GM21723 (cell line): ENCODE measurements around the gene BCAS4.
A peak's percentile ranks its signal among the peaks of the same experiment; 100 is the strongest.

ENCODE experiments used
- ATAC-seq: cut with Tn5 transposase; IDR thresholded peaks from one replicate; pipeline ENCODE4 v1.9.1; 2021; ENCODE audit warnings: mild to moderate bottlenecking, moderate library complexity; ENCODE audit not compliant: unreplicated experiment

Gene BCAS4

DNA sequence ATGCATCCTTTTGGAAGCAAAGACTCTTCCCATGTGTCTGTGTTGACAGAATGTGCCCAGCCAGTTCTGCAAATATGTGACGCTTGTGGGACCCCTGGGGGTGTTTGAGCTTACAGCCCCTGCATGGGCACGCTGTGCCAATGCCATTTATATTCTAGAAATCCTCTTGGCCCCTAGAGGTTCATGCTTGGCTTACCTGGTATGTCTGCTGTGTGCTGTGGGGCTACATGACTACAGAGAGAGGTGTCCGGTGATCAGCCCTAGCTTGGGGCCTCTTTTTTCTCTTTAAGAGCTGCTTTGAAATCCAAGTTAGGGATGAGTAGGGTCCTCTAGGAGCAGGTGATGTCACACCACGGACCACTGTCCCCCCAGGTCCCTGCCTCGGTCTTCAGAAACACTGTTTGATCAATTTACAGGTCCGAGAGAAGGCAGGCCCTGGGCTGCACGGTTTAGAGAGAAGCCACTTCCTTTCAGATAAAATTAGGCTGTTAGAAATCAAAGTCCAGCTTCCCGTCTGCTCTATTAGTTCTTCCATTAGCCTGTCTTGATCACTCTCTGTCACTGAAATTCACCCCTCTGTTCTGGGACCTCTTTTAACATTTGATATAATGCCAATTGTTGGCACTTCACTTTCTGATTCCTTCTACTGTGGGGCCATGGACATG is 26.5 kb downstream of the BCAS4 start:
- no peak for ATAC-seq

DNA sequence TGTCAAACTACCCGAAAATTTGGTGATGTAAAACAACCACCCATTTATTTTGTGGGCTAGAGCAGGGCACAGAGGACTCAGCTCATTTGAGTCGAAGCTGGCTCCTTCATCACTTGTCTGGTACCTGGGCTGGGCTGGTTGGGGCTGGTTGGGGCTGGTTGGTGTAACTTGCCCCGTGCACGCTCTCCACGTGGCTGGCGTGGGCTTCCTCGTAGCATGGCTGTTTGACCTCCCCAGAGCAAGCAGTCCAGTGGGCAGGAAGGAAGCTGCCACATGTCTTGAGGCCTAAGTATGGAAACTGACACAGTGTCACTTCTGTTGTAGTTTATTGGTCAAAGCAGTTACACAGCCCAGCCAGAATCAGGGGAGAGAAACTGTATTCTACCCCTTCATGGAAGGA is 27.1 kb downstream of the BCAS4 start:
- ATAC-seq: no peak

DNA sequence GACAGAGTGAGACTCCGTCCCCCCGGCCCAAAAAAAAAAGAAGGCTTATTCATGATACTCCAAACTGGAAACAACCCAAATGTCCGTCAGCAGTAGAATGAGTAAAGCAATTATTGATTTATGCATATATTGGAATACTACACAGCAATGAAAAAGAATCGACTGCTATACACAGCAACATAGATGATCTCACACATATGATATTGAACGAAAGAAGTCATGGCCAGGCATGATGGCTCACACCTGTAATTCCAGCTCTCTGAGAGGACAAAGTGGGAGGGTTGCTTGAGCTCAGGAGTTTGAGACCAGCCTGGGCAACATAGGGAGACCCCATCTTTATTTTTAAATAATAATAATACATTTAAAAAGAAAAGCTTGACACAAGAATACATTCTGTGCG is 28.5 kb downstream of the BCAS4 start:
- ATAC-seq: no peak

DNA sequence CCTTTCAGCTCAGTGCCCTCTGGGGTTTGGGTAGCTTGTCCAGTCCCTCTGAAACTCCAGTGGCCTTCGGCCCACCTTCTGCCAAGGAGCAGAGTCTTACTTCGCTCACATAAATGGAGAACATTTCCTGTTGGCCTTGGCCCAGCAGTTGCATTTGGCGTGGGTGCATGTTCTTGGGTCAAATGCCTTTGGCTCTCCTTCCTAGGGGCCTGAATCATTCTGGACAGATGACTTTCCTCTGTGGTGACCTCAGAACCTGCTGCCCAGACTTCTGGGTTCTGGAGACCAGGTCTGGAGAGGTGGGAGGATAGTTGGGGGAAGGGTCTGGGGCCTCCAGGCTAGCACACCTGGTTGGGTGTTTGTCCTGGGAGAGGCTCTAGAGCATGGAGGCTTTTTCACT is 29.3 kb downstream of the BCAS4 start:
- no peak for ATAC-seq

DNA sequence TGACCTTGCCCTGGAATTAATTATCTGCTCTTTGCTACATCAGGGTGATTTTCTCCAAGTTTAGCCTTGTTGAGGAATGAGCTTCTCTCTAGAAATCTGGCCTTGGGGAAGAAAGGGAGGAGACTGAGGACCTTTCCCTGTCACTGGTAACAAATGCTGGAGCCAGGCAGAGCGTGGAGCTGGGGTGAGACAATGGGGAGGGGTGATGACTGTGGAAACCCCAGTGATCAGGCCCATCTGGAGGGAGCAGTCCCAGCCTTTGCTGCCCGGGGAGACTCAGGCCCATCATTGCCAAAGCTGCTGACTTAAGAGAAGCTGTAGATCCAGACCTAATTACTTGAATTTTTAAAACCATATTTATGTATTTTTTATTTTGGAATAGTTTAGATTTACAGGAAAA is 31.3 kb downstream of the BCAS4 start:
- no peak for ATAC-seq

DNA sequence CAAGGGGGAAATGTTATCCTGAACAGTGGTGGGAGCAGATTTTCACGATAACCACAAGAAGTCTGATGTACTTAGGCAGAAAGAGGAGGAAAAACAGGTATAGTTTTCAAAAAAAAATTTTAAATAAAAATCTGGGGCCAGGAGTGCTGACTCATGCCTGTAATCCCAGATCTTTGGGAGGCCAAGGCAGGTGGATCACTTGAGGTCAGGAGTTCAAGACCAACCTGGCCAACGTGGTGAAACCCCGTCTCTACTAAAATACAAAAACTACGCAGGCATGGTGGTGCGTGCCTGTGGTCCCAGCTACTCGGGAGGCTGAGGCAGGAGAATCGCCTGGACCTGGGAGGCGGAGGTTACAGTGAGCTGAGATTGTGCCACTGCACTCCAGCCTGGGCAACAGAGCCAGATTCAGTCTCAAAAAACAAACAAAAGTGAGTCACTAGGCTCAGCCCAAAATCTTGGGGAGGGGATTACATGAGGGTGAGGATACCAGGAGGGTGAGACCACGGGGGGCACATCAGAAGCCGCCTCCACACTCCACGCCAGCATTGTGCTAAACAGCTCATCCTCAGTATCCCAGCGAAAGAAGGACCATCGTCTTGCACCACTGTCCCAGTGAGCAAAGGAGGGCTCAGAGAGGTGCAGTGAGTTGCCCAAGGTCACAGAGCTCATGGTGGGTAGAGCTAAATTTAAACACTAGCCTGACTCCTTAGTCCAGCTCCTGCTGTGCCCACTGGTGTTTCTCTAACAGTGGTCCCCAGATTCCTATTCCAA is 33.7 kb downstream of the BCAS4 start:
- ATAC-seq: no peak

DNA sequence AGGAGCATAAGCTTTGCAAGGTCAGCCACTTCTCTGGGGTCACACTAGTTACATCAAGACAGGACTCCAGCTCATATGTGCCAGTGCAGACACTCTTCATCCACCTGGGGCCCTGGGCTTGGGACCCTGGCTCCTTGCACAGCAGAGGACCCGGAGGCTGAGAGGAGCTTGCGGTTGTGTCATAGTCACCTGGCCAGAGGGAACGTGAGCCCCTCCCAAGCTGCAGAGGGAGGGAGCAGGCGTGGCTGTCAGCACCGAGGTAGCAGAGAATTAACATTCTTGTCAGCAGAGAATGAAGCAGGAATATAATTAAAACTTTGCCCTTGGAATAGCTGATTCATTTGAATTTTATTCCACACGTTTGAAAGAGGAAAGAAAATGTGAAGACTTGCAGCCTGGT is 36.8 kb downstream of the BCAS4 start:
- ATAC-seq: no peak

DNA sequence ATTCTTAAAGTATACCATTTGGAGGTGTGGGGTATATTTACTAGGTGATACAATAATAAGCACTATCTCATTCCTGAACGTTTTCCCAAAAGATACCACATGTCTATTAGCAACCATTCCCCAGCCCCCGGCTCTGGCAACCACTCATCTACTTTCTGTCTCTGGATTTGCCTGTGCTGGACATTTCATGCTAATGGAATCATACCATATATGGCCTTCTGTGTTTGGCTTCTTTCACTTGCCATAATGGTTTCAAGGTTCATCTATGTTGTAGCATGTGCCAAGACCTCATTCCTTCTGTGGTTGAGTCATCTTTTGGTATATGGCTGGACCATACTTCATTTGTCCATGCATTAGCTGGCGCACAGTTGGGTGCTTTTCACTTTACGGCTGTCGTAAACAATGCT is 39.7 kb downstream of the BCAS4 start:
- no peak for ATAC-seq

DNA sequence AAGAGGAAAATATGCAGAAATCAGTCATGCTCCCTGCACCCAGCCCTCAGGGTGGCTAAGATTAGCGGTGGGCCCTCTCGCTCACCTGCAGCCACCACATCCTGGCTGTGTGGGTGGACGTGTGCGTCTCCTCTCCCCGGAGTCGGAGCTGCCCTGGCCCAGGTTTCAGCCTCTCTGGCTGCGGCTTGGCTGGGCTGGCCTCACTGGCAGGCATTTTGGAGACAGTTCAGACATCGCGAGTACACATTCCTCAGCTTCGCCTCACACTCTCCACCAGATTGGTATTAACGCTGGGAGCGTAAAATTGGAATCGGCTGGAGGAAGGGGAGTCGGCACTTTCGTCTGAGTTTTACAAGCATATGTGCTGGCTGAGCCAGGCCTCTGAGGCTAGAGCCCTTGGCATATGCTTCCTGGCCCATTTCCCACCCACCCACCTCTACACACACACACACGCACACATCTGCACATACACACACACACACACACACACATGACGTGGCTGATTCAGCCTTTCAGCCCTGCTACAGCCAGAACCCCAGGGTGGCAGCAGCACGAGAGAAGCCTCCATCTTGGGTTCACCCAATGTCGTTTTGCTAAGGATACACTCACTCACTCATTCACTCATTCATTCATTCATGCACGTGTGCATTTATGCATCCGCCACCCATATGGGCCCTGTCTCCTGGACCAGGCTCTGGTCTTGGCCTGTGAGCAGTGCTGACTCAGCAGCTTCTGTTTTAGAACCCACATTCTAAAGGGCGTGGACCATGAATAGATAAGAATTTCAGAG is 42.9 kb downstream of the BCAS4 start:
- ATAC-seq: peak; percentile 93

DNA sequence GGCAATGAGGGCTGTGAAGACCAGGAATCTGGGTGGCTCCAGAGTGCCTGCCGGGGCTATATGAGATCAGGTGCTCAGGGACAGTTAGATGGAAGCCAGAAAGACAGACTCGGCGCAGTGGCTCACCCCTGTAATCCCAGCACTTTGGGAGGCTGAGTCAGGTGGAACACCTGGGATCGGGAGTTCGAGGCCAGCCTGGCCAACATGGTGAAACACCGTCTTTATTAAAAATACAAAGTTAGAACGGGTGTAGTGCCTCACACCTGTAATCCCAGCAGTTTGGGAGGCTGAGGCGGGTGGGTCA is 43.4 kb downstream of the BCAS4 start:
- ATAC-seq: no peak

DNA sequence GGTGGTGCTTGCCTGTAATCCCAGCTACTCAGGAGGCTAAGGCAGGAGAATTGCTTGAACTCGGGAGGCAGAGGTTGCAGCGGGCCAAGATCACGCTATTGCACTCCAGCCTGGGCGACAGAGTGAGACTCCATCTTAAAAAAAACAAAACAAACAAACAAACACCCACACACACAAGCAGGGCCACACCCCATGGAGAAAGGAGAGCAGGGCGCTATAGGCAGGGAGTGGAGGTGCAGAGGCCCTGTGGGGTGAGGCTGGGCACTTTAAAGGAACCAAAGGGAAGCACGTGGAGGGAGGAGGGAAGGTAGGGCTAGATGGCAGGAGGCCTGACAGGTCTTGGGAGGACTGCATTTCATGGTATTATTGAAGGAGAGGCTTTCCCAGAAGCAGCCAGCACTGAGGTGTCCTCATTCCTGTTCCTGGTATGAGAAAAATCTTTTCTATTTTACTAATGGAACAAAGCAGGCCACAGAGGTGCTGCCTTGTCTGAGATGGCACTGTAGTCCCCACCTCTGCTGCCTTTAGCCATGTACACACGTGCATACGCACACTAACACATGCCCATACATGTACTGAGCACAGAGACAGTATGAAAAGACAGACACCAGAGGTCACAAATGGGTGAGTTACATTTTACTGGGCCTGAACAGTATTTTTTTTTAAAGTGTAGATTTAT is 44.0 kb downstream of the BCAS4 start:
- no peak for ATAC-seq

DNA sequence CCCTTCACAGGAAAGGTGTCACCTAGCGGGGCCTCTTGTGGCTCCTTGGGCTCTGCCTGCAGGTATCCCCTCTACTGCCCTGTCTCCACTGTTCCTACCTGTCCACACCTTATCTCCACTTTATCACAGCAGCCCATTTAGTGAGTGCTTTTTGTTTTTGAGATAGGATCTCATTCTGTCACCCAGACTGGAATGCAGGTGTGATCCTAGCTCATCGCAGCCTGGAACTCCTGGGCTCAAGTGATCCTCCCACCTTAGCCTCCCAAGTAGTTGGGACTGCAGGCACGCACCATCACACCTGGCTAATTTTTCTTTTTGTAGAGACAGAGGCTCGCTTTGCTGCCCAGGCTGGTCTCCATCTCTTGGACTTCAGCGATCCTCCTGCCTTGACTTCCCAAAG is 48.0 kb downstream of the BCAS4 start:
- no peak for ATAC-seq

DNA sequence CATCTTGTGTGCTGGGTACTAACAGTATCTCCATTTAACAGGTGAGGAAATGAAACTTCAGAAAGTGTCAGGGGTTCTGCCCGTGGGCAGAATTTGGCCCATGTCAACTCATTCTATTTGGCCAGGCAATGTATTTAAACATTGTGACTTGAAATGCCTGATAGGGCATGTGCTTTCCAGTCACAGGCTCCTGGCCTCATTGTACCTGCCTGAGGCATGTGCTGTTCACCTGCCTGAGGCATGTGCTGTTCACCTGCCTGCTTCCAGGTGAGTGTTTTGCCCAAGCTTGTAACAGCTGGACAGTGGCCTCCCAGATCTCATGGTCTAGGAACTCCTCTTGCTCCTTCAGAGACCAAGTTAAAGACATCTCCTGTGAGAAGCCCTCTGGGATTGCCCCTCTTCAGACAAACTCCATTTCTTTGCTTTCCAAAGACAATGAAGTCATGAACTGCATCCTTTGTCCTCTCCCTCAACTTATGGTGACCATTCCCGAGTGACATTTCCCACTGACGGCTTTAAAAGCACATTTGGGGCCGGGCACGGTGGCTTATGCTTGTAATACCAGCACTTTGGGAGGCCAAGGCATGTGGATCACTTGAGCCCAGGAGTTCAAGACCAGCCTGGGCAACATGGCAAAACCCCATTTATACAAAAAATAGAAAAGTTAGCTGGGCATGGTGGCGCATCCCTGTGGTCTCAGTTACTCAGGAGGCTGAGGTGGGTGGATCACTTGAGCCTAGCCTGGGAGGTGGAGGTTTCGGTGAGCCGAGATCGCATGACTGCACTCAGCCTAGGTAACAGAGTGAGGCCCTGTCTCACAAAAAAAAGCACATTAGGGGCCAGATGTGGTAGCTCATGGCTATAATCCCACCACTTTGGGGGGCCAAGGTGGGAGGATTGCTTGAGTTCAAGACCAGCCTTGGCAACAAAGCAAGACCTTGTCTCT is 48.7 kb downstream of the BCAS4 start:
- ATAC-seq: no peak

DNA sequence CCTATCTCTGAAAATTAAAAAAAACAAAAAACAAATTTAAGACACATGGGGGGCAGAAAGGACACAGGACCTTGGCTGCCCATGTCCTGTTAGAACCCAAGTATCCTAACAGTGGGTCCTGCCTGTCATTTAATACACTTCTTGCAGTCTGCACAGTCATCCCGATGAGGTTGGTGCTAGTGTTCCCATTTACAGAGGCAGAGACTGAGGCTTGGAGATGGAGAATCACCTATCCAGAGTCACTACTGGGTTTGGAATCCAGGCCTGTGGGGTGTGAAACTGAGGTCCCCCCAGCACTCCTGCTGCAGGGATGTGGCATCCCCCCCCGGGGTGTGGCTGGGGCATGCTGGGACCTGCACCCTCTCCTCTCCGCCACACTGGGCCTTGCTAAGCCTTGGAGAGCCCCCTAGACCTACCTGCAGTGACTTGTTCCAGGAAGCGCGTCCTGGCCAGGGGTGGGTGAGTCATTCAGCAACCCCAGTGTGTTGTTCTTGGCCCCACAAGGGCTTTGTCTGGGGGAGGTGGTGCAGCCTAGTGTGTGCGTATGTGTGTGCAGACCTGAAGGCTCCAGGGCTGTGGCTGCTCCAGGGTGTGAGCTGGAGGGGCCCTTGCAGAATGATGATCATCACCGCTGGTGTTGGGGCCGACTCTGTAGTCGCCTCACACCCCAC is 49.7 kb downstream of the BCAS4 start:
- ATAC-seq: peak; percentile 91

DNA sequence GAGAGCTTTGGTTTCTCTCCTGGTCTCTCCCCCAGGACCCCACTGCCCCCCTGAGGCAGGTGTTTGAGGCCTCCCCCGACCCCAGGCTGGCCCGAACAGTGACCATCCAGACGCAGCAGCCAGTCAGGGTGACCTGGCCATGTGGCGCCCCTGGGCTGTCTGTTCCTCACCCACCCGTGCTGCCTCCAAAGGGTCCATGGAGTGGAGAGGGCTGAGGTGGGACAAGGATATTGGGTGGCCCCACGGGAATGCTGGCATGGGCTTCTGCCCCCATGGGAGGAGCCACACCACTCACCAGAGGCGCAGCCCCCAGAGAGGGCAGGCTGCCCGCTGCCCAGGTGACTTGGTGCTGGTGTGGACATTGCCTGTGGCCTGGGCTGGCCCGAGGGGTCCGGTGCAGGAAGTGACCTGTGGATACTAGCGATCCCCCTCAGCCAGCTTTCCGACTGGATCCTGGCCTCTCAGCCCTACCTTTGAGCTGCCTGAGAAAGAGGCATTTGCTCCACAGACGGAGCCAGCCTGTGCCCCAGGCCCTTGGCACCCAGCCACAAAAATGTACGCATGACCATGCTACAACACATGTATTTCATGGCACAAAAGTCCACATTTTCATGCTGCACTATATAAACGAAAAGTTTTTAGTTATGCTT is 50.8 kb downstream of the BCAS4 start:
- no peak for ATAC-seq

DNA sequence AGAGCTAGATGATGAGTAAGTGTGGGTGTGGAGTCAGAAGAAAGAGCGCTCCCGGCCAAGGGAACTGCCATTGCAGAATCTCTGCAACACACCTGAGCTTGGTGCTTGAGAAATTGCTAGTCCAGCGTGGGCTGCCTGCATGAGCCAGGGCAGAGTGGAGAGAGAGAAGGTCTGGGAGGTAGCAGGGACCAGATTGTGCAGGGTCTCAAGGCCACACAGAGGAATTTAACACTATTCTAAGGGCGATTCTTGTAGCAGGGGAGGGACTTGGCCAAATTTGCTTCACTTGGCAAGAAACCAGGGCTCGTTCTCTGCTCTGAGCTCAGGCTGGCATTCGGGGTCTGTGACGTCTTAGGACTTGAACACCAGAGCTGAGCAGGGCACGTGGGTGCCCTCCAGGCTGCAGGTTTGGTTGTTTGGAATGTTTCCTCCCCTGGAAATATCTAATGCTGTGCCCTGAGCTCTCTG is 53.5 kb downstream of the BCAS4 start:
- ATAC-seq: no peak

DNA sequence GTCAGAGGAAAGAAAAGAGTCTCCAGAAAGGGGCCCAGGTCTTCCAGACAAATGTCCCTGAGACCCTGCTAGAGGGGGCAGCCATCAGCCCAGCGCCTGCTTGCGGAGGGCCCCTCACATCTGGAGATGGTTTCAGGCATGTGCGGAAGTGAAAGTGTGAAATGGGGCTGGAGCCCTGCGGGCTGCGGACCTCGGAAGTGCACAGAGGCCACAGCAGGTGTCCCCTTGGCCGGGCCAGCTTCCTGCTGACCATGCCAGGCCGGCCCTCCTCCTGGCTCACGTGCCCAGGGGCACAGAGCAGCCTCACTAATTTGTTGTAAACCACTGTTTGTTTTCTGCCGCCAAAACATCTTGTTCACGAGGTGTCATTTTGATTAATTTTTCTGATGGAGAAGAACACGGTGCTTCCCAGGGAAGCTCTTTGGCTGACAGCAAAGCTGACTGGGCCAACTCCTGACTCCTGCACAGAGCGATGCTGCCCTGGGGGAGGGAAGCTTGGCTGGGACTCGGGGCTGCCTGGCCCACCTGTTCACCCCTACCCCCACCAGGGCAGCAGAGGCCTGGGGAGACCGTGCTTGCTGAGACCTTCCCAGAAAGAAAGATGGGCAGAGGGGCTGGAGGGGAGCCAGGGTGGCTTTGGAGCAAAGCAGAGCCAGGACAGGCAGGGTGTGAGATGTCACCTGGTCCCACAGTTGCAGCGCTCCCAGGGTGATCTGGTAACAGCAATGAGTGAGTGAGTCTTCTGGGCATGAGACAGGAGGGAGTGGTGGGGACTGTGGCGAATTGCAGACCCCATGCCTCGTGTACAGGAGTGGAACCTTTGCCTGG is 54.2 kb downstream of the BCAS4 start:
- ATAC-seq: peak; percentile 42

DNA sequence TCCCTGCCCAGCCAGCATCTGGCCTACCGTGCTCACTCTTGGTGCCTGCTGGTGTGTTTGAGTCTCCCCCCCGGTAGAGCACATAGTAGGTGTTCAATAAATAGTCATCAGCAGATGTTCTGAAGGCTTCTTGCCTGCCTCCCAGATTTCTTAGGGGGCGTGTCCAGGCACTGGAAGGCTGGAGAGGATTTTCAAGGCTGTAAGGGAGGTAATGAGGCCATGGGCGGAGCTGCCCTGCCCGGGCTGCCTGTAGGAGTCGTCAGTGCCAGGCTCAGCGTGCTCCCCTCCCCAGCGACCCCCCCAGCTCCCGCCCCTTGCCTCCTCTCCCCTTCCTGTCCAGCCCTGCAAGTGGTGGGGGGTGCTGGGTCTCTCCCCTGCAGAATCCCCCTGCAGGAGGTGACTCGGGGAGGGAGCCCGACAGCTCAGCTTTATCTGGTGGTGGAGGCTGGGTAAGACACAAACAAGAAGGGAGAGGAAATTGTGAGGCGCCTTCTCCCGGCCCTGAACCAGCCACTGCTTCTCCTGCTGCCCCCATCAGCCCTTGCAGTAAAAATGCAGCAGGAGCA is 55.9 kb downstream of the BCAS4 start:
- no peak for ATAC-seq
